A549 treated with CORT108297 at 1 μM for 4 hours (cell line): ENCODE results near the gene CYTH1. TPM values are rescaled to one million over a fixed set of nuclear protein-coding genes. Genes with fewer than 3 reads are reported as not detected.

Experiments used
- total RNA-seq: library from RNA; stranded (reverse); fragments of 200-300 nt; extraction: Qiagen RNA extraction; gene quantifications from 5 replicates; pipeline ENCODE4 v1.2.3, GENCODE V29; 2022

The CYTH1 gene, protein sequence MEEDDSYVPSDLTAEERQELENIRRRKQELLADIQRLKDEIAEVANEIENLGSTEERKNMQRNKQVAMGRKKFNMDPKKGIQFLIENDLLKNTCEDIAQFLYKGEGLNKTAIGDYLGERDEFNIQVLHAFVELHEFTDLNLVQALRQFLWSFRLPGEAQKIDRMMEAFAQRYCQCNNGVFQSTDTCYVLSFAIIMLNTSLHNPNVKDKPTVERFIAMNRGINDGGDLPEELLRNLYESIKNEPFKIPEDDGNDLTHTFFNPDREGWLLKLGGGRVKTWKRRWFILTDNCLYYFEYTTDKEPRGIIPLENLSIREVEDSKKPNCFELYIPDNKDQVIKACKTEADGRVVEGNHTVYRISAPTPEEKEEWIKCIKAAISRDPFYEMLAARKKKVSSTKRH
- total RNA-seq: 48.9 to 60.7 TPM (median 52.0 TPM) in 5 replicates

DNA sequence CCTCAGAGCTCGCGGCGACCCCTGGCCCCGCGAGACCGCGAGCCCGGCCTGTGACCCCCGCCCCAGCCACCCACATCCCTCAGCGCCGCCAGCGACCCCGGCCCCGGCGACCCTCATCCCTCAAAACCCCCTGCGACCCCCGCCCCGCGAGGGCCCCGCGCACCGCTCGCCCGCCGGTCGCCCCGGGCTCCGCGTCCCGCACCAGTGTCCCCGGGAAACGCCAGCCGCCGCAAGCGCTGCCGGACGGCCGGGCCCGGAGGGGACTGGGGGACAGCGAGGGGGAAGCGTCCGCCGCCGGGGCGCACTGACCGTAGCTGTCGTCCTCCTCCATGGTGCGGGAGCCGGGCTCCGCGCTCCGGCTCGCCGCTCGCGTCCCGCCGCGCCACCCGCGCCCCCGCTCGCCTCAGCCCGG is at the start of gene CYTH1:
TSS of gene CYTH1 (minus strand) at position 381 of the 412 bp plus-strand sequence. CDS start at position 331, 50 bp downstream.

Other genes starting within 250 kb of the CYTH1 start
- gene DNAH17, start 204.9 kb downstream of the CYTH1 start, total RNA-seq: 1.0 to 1.8 TPM (median 1.5 TPM) in 5 replicates
- 50.5 to 64.7 TPM (median 58.8 TPM) in 5 replicates for gene USP36, start 58.5 kb upstream of the CYTH1 start, total RNA-seq
- 0.36 to 0.55 TPM (median 0.49 TPM) in 5 replicates for gene CEP295NL, start 120.9 kb upstream of the CYTH1 start, total RNA-seq
- gene TIMP2, start 143.1 kb upstream of the CYTH1 start, total RNA-seq: 185 to 241 TPM (median 206 TPM) in 5 replicates
- gene LGALS3BP, start 197.7 kb upstream of the CYTH1 start, total RNA-seq: 74.5 to 89.6 TPM (median 82.6 TPM) in 5 replicates
- gene CANT1, start 227.5 kb upstream of the CYTH1 start, total RNA-seq: 83.1 to 88.4 TPM (median 83.9 TPM) in 5 replicates
- gene C1QTNF1, start 241.9 kb upstream of the CYTH1 start, total RNA-seq: 35.8 to 45.3 TPM (median 40.2 TPM) in 5 replicates